Measurements from ENCODE around the gene STAU1. TPM values are rescaled to one million over a fixed set of nuclear protein-coding genes. Genes with fewer than 3 reads are reported as not detected.

STAU1 gene
- total and polyA plus RNA-seq, 5 donors from 2014 or later: 29.6 to 67.6 (median 39.1) TPM

- Mint-ChIP-seq H3K27me3 (no peaks in the 10 kb centered on the region), H3K27ac (peak overlapping the region; percentile 1 to 68 (median 46)), H3K36me3 (peaks cover 25% of the 10 kb centered on the region), H3K4me1 (peaks cover 11 to 28% (median 19%) of the 10 kb centered on the region in 4 donors), H3K9me3 (no peaks in the 10 kb centered on the region), H3K4me3 (no peak overlapping the region)
- no peaks in the 10 kb centered on the region for H3K27me3 ChIP-seq (ENCODE audit: control insufficient read depth, insufficient read depth, low read length)
- no peak overlapping the region for H3K4me3 ChIP-seq (ENCODE audit: low read depth, low read length)
- ATAC-seq (ENCODE audit: low read depth in 2 of 2): no peak
- H3K36me3 ChIP-seq (ENCODE audit: control insufficient read depth, insufficient read depth, low read length): peaks cover 58% of the 10 kb centered on the region
- no peak overlapping the region for H3K27ac ChIP-seq (ENCODE audit: insufficient read depth, low read length, poor library complexity, severe bottlenecking)
- no peak for DNase-seq
- no peaks in the 10 kb centered on the region for H3K9me3 ChIP-seq (ENCODE audit: control insufficient read depth in 2 of 2, low read length in 2 of 2)
- no peaks in the 10 kb centered on the region for H3K4me1 ChIP-seq (ENCODE audit: control insufficient read depth, insufficient read depth, low read length, poor library complexity, severe bottlenecking)
Measured at GRCh38 chr20:49133571-49133970, 54.6 kb downstream of the STAU1 start.

GRCh38 chr20:49132995-49133478 lies 55.1 kb downstream of the STAU1 start:
- Mint-ChIP-seq H3K36me3 (peaks cover 22% of the 10 kb centered on the region), H3K4me1 (peaks cover 11 to 29% (median 19%) of the 10 kb centered on the region in 4 donors), H3K27ac (peak overlapping the region in 2 of 3 donors; percentile 6 to 68), H3K9me3 (no peaks in the 10 kb centered on the region), H3K27me3 (no peaks in the 10 kb centered on the region), H3K4me3 (no peak overlapping the region)
- DNase-seq (peak in 2 of 3 donors; percentile 63 to 76), ATAC-seq (ENCODE audit: low read depth in 2 of 2) (no peak)
- Histone ChIP-seq H3K9me3 (ENCODE audit: control insufficient read depth in 2 of 2, low read length in 2 of 2) (no peaks in the 10 kb centered on the region), H3K36me3 (ENCODE audit: control insufficient read depth, insufficient read depth, low read length) (peaks cover 58% of the 10 kb centered on the region), H3K27ac (ENCODE audit: insufficient read depth, low read length, poor library complexity, severe bottlenecking) (no peak overlapping the region), H3K4me3 (ENCODE audit: low read depth, low read length) (no peak overlapping the region), H3K27me3 (ENCODE audit: control insufficient read depth, insufficient read depth, low read length) (no peaks in the 10 kb centered on the region), H3K4me1 (ENCODE audit: control insufficient read depth, insufficient read depth, low read length, poor library complexity, severe bottlenecking) (no peaks in the 10 kb centered on the region)

- Histone ChIP-seq H3K27ac (ENCODE audit: insufficient read depth, low read length, poor library complexity, severe bottlenecking) (no peak overlapping the region), H3K9me3 (ENCODE audit: control insufficient read depth in 2 of 2, low read length in 2 of 2) (no peaks in the 10 kb centered on the region), H3K4me3 (ENCODE audit: low read depth, low read length) (no peak overlapping the region), H3K36me3 (ENCODE audit: control insufficient read depth, insufficient read depth, low read length) (peaks cover 60% of the 10 kb centered on the region), H3K27me3 (ENCODE audit: control insufficient read depth, insufficient read depth, low read length) (no peaks in the 10 kb centered on the region), H3K4me1 (ENCODE audit: control insufficient read depth, insufficient read depth, low read length, poor library complexity, severe bottlenecking) (no peaks in the 10 kb centered on the region)
- Mint-ChIP-seq H3K36me3 (peaks cover 43% of the 10 kb centered on the region), H3K27me3 (no peaks in the 10 kb centered on the region), H3K4me3 (no peak overlapping the region), H3K9me3 (no peaks in the 10 kb centered on the region), H3K4me1 (peaks cover 0 to 17% (median 10%) of the 10 kb centered on the region in 4 donors), H3K27ac (peak overlapping the region; percentile 57 to 77 (median 64))
- no peak for ATAC-seq (ENCODE audit: low read depth in 2 of 2)
- no peak for DNase-seq
Measured at GRCh38 chr20:49123982-49124381, 64.2 kb downstream of the STAU1 start.

- Histone ChIP-seq H3K4me1 (ENCODE audit: control insufficient read depth, insufficient read depth, low read length, poor library complexity, severe bottlenecking) (no peaks in the 10 kb centered on the region), H3K36me3 (ENCODE audit: control insufficient read depth, insufficient read depth, low read length) (peaks cover 67% of the 10 kb centered on the region)
- peaks cover 50% of the 10 kb centered on the region for H3K36me3 Mint-ChIP-seq
Measured at GRCh38 chr20:49122920-49123319, 65.2 kb downstream of the STAU1 start.

GRCh38 chr20:49119988-49120387 lies 68.1 kb downstream of the STAU1 start:
- H3K27me3 ChIP-seq (ENCODE audit: control insufficient read depth, insufficient read depth, low read length): no peaks in the 10 kb centered on the region
- Mint-ChIP-seq H3K27ac (peak overlapping the region in 1 of 3 donors; percentile 75), H3K27me3 (no peaks in the 10 kb centered on the region), H3K36me3 (peaks cover 56% of the 10 kb centered on the region), H3K4me3 (no peak overlapping the region), H3K9me3 (no peaks in the 10 kb centered on the region), H3K4me1 (peaks cover 0 to 6% (median under 1%) of the 10 kb centered on the region in 4 donors)
- H3K36me3 ChIP-seq (ENCODE audit: control insufficient read depth, insufficient read depth, low read length): peaks cover 89% of the 10 kb centered on the region
- H3K27ac ChIP-seq (ENCODE audit: insufficient read depth, low read length, poor library complexity, severe bottlenecking): no peak overlapping the region
- ATAC-seq (ENCODE audit: low read depth in 2 of 2) (no peak), DNase-seq (no peak)
- H3K9me3 ChIP-seq (ENCODE audit: control insufficient read depth in 2 of 2, low read length in 2 of 2): no peaks in the 10 kb centered on the region
- H3K4me1 ChIP-seq (ENCODE audit: control insufficient read depth, insufficient read depth, low read length, poor library complexity, severe bottlenecking): no peaks in the 10 kb centered on the region
- H3K4me3 ChIP-seq (ENCODE audit: low read depth, low read length): no peak overlapping the region

More at GRCh38 chr20:49122920-49123319, 65.2 kb downstream of the STAU1 start:
- Histone ChIP-seq H3K9me3 (ENCODE audit: control insufficient read depth in 2 of 2, low read length in 2 of 2) (no peaks in the 10 kb centered on the region), H3K4me3 (ENCODE audit: low read depth, low read length) (no peak overlapping the region), H3K27me3 (ENCODE audit: control insufficient read depth, insufficient read depth, low read length) (no peaks in the 10 kb centered on the region), H3K27ac (ENCODE audit: insufficient read depth, low read length, poor library complexity, severe bottlenecking) (no peak overlapping the region)
- H3K4me1 Mint-ChIP-seq: peaks cover 0 to 15% (median 7%) of the 10 kb centered on the region in 4 donors
- no peak for ATAC-seq (ENCODE audit: low read depth in 2 of 2)
- DNase-seq: no peak
- H3K27ac Mint-ChIP-seq: no peak overlapping the region
- H3K27me3 Mint-ChIP-seq: no peaks in the 10 kb centered on the region
- no peaks in the 10 kb centered on the region for H3K9me3 Mint-ChIP-seq
- H3K4me3 Mint-ChIP-seq: no peak overlapping the region

- Histone ChIP-seq H3K4me3 (ENCODE audit: low read depth, low read length) (no peak overlapping the region), H3K36me3 (ENCODE audit: control insufficient read depth, insufficient read depth, low read length) (peaks cover 88% of the 10 kb centered on the region), H3K27ac (ENCODE audit: insufficient read depth, low read length, poor library complexity, severe bottlenecking) (no peak overlapping the region), H3K27me3 (ENCODE audit: control insufficient read depth, insufficient read depth, low read length) (no peaks in the 10 kb centered on the region), H3K4me1 (ENCODE audit: control insufficient read depth, insufficient read depth, low read length, poor library complexity, severe bottlenecking) (no peaks in the 10 kb centered on the region), H3K9me3 (ENCODE audit: control insufficient read depth in 2 of 2, low read length in 2 of 2) (no peaks in the 10 kb centered on the region)
- no peak for DNase-seq
- Mint-ChIP-seq H3K4me1 (peaks cover 0 to 2% (median under 1%) of the 10 kb centered on the region in 4 donors), H3K9me3 (no peaks in the 10 kb centered on the region), H3K36me3 (peaks cover 56% of the 10 kb centered on the region), H3K4me3 (no peak overlapping the region), H3K27ac (peak overlapping the region; percentile 13 to 92 (median 47)), H3K27me3 (no peaks in the 10 kb centered on the region)
- ATAC-seq (ENCODE audit: low read depth in 2 of 2): no peak
Measured at GRCh38 chr20:49118307-49118706, 69.8 kb downstream of the STAU1 start.

- Mint-ChIP-seq H3K4me1 (peaks cover 0 to 6% (median under 1%) of the 10 kb centered on the region in 4 donors), H3K27me3 (no peaks in the 10 kb centered on the region), H3K9me3 (no peaks in the 10 kb centered on the region), H3K4me3 (no peak overlapping the region), H3K36me3 (peaks cover 58% of the 10 kb centered on the region), H3K27ac (no peak overlapping the region)
- no peak for ATAC-seq (ENCODE audit: low read depth in 2 of 2)
- H3K27me3 ChIP-seq (ENCODE audit: control insufficient read depth, insufficient read depth, low read length): no peaks in the 10 kb centered on the region
- peaks cover 77% of the 10 kb centered on the region for H3K36me3 ChIP-seq (ENCODE audit: control insufficient read depth, insufficient read depth, low read length)
- no peaks in the 10 kb centered on the region for H3K9me3 ChIP-seq (ENCODE audit: control insufficient read depth in 2 of 2, low read length in 2 of 2)
- H3K4me1 ChIP-seq (ENCODE audit: control insufficient read depth, insufficient read depth, low read length, poor library complexity, severe bottlenecking): no peaks in the 10 kb centered on the region
- no peak for DNase-seq
- no peak overlapping the region for H3K4me3 ChIP-seq (ENCODE audit: low read depth, low read length)
- no peak overlapping the region for H3K27ac ChIP-seq (ENCODE audit: insufficient read depth, low read length, poor library complexity, severe bottlenecking)
Measured at GRCh38 chr20:49115564-49115963, 72.6 kb downstream of the STAU1 start.

GRCh38 chr20:49112596-49113274 lies 75.4 kb downstream of the STAU1 start:
- H3K4me1 ChIP-seq (ENCODE audit: control insufficient read depth, insufficient read depth, low read length, poor library complexity, severe bottlenecking): no peaks in the 10 kb centered on the region
- H3K9me3 Mint-ChIP-seq: no peaks in the 10 kb centered on the region
- peaks cover 0 to 7% (median 6%) of the 10 kb centered on the region in 4 donors for H3K4me1 Mint-ChIP-seq
- H3K27ac ChIP-seq (ENCODE audit: insufficient read depth, low read length, poor library complexity, severe bottlenecking): no peak overlapping the region
- H3K9me3 ChIP-seq (ENCODE audit: control insufficient read depth in 2 of 2, low read length in 2 of 2): no peaks in the 10 kb centered on the region
- H3K36me3 Mint-ChIP-seq: peaks cover 54% of the 10 kb centered on the region
- DNase-seq (no peak), ATAC-seq (ENCODE audit: low read depth in 2 of 2) (no peak)
- H3K27me3 Mint-ChIP-seq: no peaks in the 10 kb centered on the region
- no peak overlapping the region for H3K4me3 ChIP-seq (ENCODE audit: low read depth, low read length)
- peak overlapping the region in 1 of 3 donors; percentile 8 for H3K27ac Mint-ChIP-seq
- no peaks in the 10 kb centered on the region for H3K27me3 ChIP-seq (ENCODE audit: control insufficient read depth, insufficient read depth, low read length)
- H3K36me3 ChIP-seq (ENCODE audit: control insufficient read depth, insufficient read depth, low read length): peaks cover 49% of the 10 kb centered on the region
- H3K4me3 Mint-ChIP-seq: no peak overlapping the region

Measured in CD4-positive, CD25-positive, alpha-beta regulatory T cell (primary cell).